Stomach (tissue), 9 donors: ENCODE data around the gene DSE. TPM values are rescaled to one million over a fixed set of nuclear protein-coding genes. Genes with fewer than 3 reads are reported as not detected.
A peak's percentile ranks its signal among the peaks of the same experiment; 100 is the strongest.

Experiments used
- DNase-seq, 2 donors: peaks; one replicate each; pipeline versions ENCODE4 v3.0.0 to v3.0.0-alpha.2; 2013 to 2019
- H3K27ac ChIP-seq, 5 donors: fragments of 200-600 bp in 4 of 5; sonication (generic) in 4 of 5; one replicate each; pipeline ENCODE4 v1.5.1; 2013 to 2019; ENCODE audit warnings: mild to moderate bottlenecking in 1 of 5, moderate library complexity in 1 of 5
- H3K27me3 ChIP-seq, 3 donors: fragments of 200-600 bp; sonication (generic); one replicate each; pipeline ENCODE4 v1.5.1; 2017 to 2019; ENCODE audit warnings: mixed run types in 1 of 3
- H3K36me3 ChIP-seq, 4 donors: fragments of 200-600 bp; sonication (generic); 1 replicate in 3 of 4; 2 replicates in 1 of 4; pipeline ENCODE4 v1.5.1; 2016 to 2019
- H3K4me1 ChIP-seq, 4 donors: fragments of 200-600 bp; sonication (generic); one replicate each; pipeline ENCODE4 v1.5.1; 2016 to 2019
- H3K4me3 ChIP-seq, 4 donors: fragments of 200-600 bp; sonication (generic) in 3 of 4; one replicate each; pipeline ENCODE4 v1.5.1; 2016 to 2019; ENCODE audit warnings: mild to moderate bottlenecking in 1 of 4
- H3K9me3 ChIP-seq, 4 donors: fragments of 200-600 bp; sonication (generic); one replicate each; pipeline ENCODE4 v1.5.1; 2016 to 2019
- EP300 ChIP-seq: sonication (generic); formaldehyde crosslinking; IDR thresholded peaks from one replicate; pipeline ENCODE4 v1.6.1; 2017; ENCODE audit warnings: antibody characterized with exemption
- POLR2A ChIP-seq, 4 donors: fragments of 450-650 bp; IDR thresholded peaks; one replicate each; pipeline ENCODE4 v1.6.1; 2016; ENCODE audit warnings: antibody characterized with exemption in 4 of 4, control low read depth in 2 of 4, mild to moderate bottlenecking in 1 of 4, moderate library complexity in 1 of 4
- POLR2AphosphoS5 ChIP-seq, 3 donors: sonication (generic); formaldehyde crosslinking; IDR thresholded peaks; one replicate each; pipeline ENCODE4 v1.6.1; 2016; ENCODE audit warnings: antibody characterized with exemption in 3 of 3
- WGBS, 5 donors: extraction: QIAGEN DNeasy Blood & Tissue Kit in 3 of 5; methylation state at CpG; one replicate each; pipeline versions ENCODE4 v1.1.5 to v1.1.7; 2013 to 2018; 5-methylcytosine and 5-hydroxymethylcytosine counted together
- intact Hi-C: fragments of 100-400 bp; cut with DNase I; formaldehyde crosslinking; loops from one replicate; pipeline ENCODE4 v1.15.1; 2023; ENCODE audit warnings: low total_unique reads
- polyA plus RNA-seq, 3 donors: library from polyadenylated mRNA; stranded (reverse); fragments of 200-250 nt; gene quantifications; one replicate each; pipeline ENCODE4 v1.2.3, GENCODE V29; 2013
- total RNA-seq, 5 donors: library from RNA; depleted of rRNA; stranded (reverse); fragments of >200 nt; gene quantifications; one replicate each; pipeline versions ENCODE4 v1.1.0 to v1.2.3, GENCODE V29; 2014 to 2016
- TF ChIP-seq, protein P1 (sequence below), 7 experiments: fragments of 450-650 bp in 4 of 7; fragments of 200-600 bp in 3 of 7; sonication (generic) in 3 of 7; IDR thresholded peaks; one replicate each; pipeline ENCODE4 v1.5.1; 2016 to 2019; ENCODE audit warnings: antibody characterized with exemption in 7 of 7, control low read depth in 2 of 7, mild to moderate bottlenecking in 1 of 7
- donor health status: healthy with polysubstance abuse.
- donor health status: Bipolar disorder and iron deficiency.
- donor health status: healthy.

DSE gene
- total and polyA plus RNA-seq, 8 donors, result 3.8 to 39.8 (median 12.5) TPM

DNA sequence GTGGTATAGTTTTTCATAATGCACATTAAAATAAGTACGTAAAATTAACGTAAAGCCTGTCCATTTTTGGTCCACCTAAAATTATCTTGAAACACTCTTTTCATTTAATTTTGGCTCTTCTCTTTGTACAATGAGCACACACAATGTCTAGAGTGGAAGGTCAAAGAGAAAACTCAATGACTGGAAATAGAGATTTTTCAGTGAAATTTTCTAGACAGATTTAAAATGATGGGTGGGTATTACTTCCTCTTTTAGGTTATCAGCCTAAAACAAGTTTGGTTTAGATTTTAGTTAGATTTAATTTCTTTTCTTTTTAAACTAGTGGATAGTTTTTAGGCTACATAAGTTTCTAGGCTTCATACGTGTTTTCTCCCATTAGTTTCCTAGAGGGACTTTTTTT lies 24.9 kb downstream of the DSE start:
- H3K9me3 ChIP-seq, result no peaks in the 10 kb centered on the region
- peaks cover 0 to 7% (median 2%) of the 10 kb centered on the region in 4 donors for H3K36me3 ChIP-seq
- DNase-seq, result no peak
- H3K4me3 ChIP-seq, result no peak overlapping the region
- intact Hi-C loops, result no loop called here
- TF ChIP-seq, protein P1, sequence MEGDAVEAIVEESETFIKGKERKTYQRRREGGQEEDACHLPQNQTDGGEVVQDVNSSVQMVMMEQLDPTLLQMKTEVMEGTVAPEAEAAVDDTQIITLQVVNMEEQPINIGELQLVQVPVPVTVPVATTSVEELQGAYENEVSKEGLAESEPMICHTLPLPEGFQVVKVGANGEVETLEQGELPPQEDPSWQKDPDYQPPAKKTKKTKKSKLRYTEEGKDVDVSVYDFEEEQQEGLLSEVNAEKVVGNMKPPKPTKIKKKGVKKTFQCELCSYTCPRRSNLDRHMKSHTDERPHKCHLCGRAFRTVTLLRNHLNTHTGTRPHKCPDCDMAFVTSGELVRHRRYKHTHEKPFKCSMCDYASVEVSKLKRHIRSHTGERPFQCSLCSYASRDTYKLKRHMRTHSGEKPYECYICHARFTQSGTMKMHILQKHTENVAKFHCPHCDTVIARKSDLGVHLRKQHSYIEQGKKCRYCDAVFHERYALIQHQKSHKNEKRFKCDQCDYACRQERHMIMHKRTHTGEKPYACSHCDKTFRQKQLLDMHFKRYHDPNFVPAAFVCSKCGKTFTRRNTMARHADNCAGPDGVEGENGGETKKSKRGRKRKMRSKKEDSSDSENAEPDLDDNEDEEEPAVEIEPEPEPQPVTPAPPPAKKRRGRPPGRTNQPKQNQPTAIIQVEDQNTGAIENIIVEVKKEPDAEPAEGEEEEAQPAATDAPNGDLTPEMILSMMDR (IDR thresholded peaks at IDR 0.05), result no peak
- no peak for TF ChIP-seq POLR2AphosphoS5 (IDR thresholded peaks at IDR 0.05)
- no peak for TF ChIP-seq POLR2A (IDR thresholded peaks at IDR 0.05)
- TF ChIP-seq EP300, result no peak
- no peak overlapping the region for H3K27ac ChIP-seq
- H3K27me3 ChIP-seq, result no peaks in the 10 kb centered on the region
- H3K4me1 ChIP-seq, result peaks cover 0 to 36% (median 19%) of the 10 kb centered on the region in 4 donors
- 85 to 95% (median 92%) methylated on average over 3 of the region's 3 CpGs for WGBS, 5 donors

DNA sequence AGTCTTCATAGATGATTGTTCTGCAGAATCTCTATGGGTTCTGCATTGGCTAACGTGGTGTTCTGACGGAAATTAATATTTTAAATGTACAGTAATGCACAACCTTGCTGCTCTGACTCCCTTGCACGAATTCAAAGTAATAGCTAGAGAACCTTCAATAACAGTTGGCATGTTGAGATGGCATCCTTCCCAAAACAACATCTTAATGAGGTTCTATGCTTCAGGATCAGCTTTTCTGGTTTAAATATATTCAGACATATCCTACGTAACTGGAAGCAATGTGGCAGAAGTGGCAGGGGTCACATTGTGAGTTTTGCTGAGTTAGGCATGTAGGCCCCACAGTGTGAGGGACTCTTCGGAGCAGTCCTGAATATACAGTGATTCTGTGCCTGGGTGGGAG lies 25.7 kb downstream of the DSE start:
- Histone ChIP-seq H3K36me3 (peaks cover 0 to 7% (median 2%) of the 10 kb centered on the region in 4 donors), H3K4me3 (no peak overlapping the region), H3K27ac (no peak overlapping the region), H3K27me3 (no peaks in the 10 kb centered on the region), H3K9me3 (no peaks in the 10 kb centered on the region), H3K4me1 (peaks cover 0 to 33% (median 18%) of the 10 kb centered on the region in 4 donors)
- intact Hi-C loops, result no loop called here
- WGBS, 5 donors, result 81 to 94% (median 90%) methylated on average over 5 of the region's 5 CpGs
- TF ChIP-seq, protein P1 (IDR thresholded peaks at IDR 0.05), result no peak
- TF ChIP-seq EP300 (no peak), POLR2AphosphoS5 (IDR thresholded peaks at IDR 0.05) (no peak), POLR2A (IDR thresholded peaks at IDR 0.05) (no peak)
- DNase-seq, result no peak

DNA sequence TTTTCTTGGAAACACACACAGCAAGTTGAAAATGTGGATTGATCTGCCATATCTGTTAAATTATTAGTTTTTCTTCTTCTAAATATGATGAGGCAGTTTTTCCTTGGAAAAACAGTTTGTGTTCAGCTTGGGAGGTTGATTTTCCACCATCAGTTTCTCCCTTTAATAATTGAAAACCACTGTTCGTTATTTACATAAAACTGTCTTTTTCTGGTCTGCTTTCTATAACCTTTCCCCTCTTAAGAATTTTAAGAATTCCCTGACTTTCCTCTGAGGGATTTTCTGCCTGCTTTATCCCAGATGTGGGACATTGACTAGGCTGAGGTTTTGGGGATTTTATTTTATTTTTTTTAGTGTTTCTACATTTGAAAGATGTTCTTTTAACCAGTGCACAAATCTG lies 27.2 kb downstream of the DSE start:
- Histone ChIP-seq H3K27me3 (no peaks in the 10 kb centered on the region), H3K27ac (peak overlapping the region in 2 of 5 donors; percentile 11 to 49), H3K9me3 (no peaks in the 10 kb centered on the region), H3K36me3 (peaks cover 0 to 7% (median 2%) of the 10 kb centered on the region in 4 donors), H3K4me3 (no peak overlapping the region), H3K4me1 (peaks cover 0 to 26% (median 11%) of the 10 kb centered on the region in 4 donors)
- no peak for TF ChIP-seq EP300
- no peak for TF ChIP-seq POLR2A (IDR thresholded peaks at IDR 0.05)
- TF ChIP-seq, protein P1 (IDR thresholded peaks at IDR 0.05), result no peak
- no peak for TF ChIP-seq POLR2AphosphoS5 (IDR thresholded peaks at IDR 0.05)
- no peak for DNase-seq
- intact Hi-C loops, result no loop called here
- 56 to 71% (median 68%) methylated on average over 1 of the region's 1 CpG for WGBS, 5 donors

DNA sequence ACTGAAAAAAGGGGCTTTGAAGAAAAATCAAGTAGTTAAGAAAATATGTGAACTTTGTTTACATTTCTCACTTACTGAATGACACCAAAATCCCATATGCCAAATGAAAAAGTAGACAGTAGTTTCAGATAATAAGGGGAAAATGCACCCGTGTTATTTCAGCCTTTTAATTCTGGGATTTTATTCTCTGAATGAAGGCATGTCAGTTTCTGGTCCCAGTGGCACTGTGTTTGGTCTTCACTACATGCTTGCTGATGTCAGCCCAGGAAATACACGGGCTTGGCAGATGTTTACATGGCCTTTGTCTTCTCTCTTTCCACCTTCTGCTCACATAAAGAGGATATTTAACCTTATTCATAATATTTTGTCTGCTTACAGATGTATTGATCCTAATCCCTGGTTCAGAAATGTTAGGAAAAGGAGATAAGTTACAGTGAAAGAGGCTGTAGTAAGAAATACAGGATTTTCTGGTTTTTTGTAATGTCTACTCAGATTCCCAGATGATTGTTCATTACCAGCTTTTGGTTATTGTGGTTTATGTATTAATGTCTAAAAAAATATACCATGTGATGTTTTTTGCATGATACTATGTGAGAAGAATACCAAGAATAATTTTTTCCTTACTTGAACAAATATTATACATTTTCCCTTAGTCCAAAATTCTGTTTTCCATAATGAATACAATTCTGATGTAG lies 27.7 kb downstream of the DSE start:
- Histone ChIP-seq H3K4me3 (no peak overlapping the region), H3K27ac (peak overlapping the region in 2 of 5 donors; percentile 11 to 49), H3K9me3 (no peaks in the 10 kb centered on the region), H3K4me1 (peaks cover 0 to 23% (median 11%) of the 10 kb centered on the region in 4 donors), H3K27me3 (no peaks in the 10 kb centered on the region), H3K36me3 (peaks cover 0 to 7% (median 2%) of the 10 kb centered on the region in 4 donors)
- TF ChIP-seq POLR2A (IDR thresholded peaks at IDR 0.05), result no peak
- TF ChIP-seq, protein P1 (IDR thresholded peaks at IDR 0.05), result no peak
- TF ChIP-seq POLR2AphosphoS5 (IDR thresholded peaks at IDR 0.05), result no peak
- TF ChIP-seq EP300, result no peak
- 19 to 26% (median 22%) methylated on average over 2 of the region's 2 CpGs for WGBS, 5 donors
- intact Hi-C loops, result no loop called here
- DNase-seq, result no peak
